Thoracic aorta (tissue), 2 donors: ENCODE data around the gene DYRK1A. TPM values are rescaled to one million over a fixed set of nuclear protein-coding genes. Genes with fewer than 3 reads are reported as not detected.

Experiments used
- ATAC-seq: fragments of 150-250 bp; one replicate; pipeline ENCODE4 v1.8.0; 2017; ENCODE audit warnings: low read depth; ENCODE audit not compliant: insufficient number of reproducible peaks, low FRiP score
- DNase-seq: peaks from one replicate; pipeline ENCODE4 v3.0.0-alpha.2; 2020; ENCODE audit warnings: low spot score
- H3K27ac ChIP-seq, 2 donors: fragments of 200-600 bp; sonication (generic); 1 replicate in 1 of 2; 2 replicates in 1 of 2; pipeline ENCODE4 v1.5.1; 2016; ENCODE audit warnings: mild to moderate bottlenecking in 2 of 2, moderate library complexity in 2 of 2
- H3K27me3 ChIP-seq: fragments of 200-600 bp; sonication (generic); replicated peaks from 2 replicates; pipeline ENCODE4 v1.6.0; 2016; ENCODE audit warnings: mild to moderate bottlenecking; ENCODE audit not compliant: insufficient read depth
- H3K36me3 ChIP-seq: fragments of 200-600 bp; sonication (generic); one replicate; pipeline ENCODE4 v1.5.1; 2016
- H3K4me1 ChIP-seq, 2 donors: fragments of 200-600 bp; sonication (generic); 1 replicate in 1 of 2; 2 replicates in 1 of 2; pipeline versions ENCODE4 v1.5.1 to v1.6.0; 2016; ENCODE audit warnings: low read depth in 2 of 2, mild to moderate bottlenecking in 1 of 2; ENCODE audit not compliant: control insufficient read depth in 1 of 2
- H3K4me3 ChIP-seq: fragments of 200-600 bp; sonication (generic); 2 replicates; pipeline ENCODE4 v1.5.1; 2016; ENCODE audit warnings: mild to moderate bottlenecking
- H3K9me3 ChIP-seq: fragments of 200-600 bp; sonication (generic); 2 replicates; pipeline ENCODE4 v1.5.1; 2016
- total RNA-seq, 2 donors: library from RNA; depleted of rRNA; stranded (reverse); fragments of >200 nt; gene quantifications; one replicate each; pipeline versions ENCODE4 v1.1.0 to v1.2.3, GENCODE V29; 2016
- TF ChIP-seq, protein P1 (sequence below): fragments of 200-600 bp; sonication (generic); IDR thresholded peaks from one replicate; pipeline ENCODE4 v1.5.1; 2019; ENCODE audit warnings: antibody characterized with exemption

DYRK1A gene
- total RNA-seq, 2 donors from 2014 or later: 77.2 to 93.8 TPM

DNA sequence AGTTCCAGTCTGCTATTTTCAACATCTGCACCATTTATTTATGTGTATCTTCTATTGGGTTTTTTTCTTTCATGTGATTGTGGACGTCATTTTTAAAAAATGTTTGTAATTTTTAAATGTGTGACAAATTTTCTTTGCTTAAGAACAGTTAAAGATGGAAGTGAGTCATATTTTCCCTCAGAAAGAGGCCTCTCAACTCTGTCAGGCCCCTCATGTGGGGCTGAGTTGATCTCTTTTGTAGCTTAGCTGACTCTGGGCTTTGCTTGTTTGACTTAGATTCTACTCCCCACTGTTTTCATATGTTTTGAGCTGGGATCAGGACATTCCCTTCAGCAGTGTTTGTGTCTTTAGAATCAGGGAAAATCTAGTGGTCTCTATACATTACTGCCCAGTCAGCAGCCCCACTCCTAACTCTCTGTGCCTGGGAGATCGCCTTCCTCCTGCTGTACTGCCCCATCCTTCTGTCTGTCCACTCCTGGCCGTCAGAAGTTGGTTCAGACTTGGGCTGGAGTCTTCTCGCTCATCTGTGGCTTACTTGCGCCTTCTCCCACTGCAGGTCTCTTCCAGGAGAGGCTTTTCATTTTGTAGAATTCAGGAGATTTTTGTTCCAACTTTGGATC, 137.4 kb downstream of the DYRK1A start:
- no peaks in the 10 kb centered on the region for H3K4me1 ChIP-seq
- H3K9me3 ChIP-seq: peaks cover 5% of the 10 kb centered on the region
- no peak for DNase-seq
- H3K27ac ChIP-seq: no peak overlapping the region
- TF ChIP-seq, protein P1, sequence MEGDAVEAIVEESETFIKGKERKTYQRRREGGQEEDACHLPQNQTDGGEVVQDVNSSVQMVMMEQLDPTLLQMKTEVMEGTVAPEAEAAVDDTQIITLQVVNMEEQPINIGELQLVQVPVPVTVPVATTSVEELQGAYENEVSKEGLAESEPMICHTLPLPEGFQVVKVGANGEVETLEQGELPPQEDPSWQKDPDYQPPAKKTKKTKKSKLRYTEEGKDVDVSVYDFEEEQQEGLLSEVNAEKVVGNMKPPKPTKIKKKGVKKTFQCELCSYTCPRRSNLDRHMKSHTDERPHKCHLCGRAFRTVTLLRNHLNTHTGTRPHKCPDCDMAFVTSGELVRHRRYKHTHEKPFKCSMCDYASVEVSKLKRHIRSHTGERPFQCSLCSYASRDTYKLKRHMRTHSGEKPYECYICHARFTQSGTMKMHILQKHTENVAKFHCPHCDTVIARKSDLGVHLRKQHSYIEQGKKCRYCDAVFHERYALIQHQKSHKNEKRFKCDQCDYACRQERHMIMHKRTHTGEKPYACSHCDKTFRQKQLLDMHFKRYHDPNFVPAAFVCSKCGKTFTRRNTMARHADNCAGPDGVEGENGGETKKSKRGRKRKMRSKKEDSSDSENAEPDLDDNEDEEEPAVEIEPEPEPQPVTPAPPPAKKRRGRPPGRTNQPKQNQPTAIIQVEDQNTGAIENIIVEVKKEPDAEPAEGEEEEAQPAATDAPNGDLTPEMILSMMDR: no peak
- no peak overlapping the region for H3K4me3 ChIP-seq
- H3K36me3 ChIP-seq: peaks cover 42% of the 10 kb centered on the region
- no peaks in the 10 kb centered on the region for H3K27me3 ChIP-seq
- ATAC-seq: no peak

DNA sequence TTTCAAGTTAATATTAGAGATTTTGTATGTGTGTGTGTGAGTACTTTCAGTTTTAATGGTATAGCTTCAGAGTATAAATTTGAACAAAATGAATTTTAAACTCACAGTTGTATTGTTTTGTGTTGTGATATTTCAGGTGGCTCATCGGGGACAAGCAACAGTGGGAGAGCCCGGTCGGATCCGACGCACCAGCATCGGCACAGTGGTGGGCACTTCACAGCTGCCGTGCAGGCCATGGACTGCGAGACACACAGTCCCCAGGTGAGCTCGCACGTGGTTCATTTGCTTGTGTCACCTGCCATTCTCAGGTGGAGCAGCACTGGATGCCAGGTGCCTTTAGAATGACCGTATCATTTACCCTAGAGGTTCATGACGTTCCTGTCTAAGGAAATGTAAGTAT, 139.4 kb downstream of the DYRK1A start:
- DNase-seq: no peak
- Histone ChIP-seq H3K36me3 (peaks cover 42% of the 10 kb centered on the region), H3K9me3 (peaks cover 5% of the 10 kb centered on the region), H3K27ac (no peak overlapping the region), H3K4me3 (no peak overlapping the region), H3K27me3 (no peaks in the 10 kb centered on the region), H3K4me1 (peaks cover 0 to 5% of the 10 kb centered on the region in 2 donors)
- ATAC-seq: no peak
- TF ChIP-seq, protein P1: no peak

DNA sequence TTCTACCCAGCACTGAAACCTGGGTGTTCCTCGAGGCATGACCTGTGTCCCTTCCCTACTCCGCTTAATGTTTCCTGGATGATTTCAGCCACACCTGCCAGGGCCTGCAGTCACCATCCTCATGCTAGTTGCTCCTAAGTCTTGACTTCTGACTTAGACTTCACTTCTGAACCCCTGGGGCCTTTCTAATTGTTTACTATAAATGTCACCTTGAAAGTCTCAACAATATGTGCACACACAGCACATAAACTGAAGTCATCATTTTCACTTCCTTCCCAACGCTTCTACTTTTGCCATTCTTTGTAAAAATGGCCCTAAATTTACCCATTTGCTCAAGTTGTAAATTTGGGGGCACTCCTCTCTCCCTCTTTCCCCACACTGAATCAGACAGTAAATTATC, 141.1 kb downstream of the DYRK1A start:
- DNase-seq: no peak
- peaks cover 5% of the 10 kb centered on the region for H3K9me3 ChIP-seq
- H3K4me1 ChIP-seq: peaks cover 0 to 5% of the 10 kb centered on the region in 2 donors
- peaks cover 50% of the 10 kb centered on the region for H3K36me3 ChIP-seq
- H3K27ac ChIP-seq: no peak overlapping the region
- H3K27me3 ChIP-seq: no peaks in the 10 kb centered on the region
- no peak for ATAC-seq
- TF ChIP-seq, protein P1: no peak
- H3K4me3 ChIP-seq: no peak overlapping the region

DNA sequence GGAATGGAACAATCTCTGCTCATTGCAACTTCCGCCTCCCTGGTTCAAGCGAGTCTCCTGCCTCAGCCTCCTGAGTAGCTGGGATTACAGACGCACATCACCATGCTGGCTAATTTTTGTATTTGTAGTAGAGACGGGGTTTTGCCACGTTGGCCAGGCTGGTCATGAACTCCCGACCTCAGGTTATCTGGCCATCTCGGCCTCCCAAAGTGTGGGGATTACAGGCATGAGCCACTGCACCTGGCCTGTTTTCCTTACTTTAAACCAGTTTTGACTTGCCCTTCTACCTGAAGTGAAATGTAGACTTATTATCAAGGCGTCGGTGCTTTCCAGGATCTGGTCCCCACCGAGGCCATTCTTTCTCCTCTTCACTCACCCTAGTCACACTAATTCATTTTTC, 141.8 kb downstream of the DYRK1A start:
- peaks cover 0 to 5% of the 10 kb centered on the region in 2 donors for H3K4me1 ChIP-seq
- H3K27me3 ChIP-seq: no peaks in the 10 kb centered on the region
- ATAC-seq: no peak
- TF ChIP-seq, protein P1: no peak
- no peak for DNase-seq
- peaks cover 54% of the 10 kb centered on the region for H3K36me3 ChIP-seq
- no peak overlapping the region for H3K27ac ChIP-seq
- no peaks in the 10 kb centered on the region for H3K9me3 ChIP-seq
- H3K4me3 ChIP-seq: no peak overlapping the region

DNA sequence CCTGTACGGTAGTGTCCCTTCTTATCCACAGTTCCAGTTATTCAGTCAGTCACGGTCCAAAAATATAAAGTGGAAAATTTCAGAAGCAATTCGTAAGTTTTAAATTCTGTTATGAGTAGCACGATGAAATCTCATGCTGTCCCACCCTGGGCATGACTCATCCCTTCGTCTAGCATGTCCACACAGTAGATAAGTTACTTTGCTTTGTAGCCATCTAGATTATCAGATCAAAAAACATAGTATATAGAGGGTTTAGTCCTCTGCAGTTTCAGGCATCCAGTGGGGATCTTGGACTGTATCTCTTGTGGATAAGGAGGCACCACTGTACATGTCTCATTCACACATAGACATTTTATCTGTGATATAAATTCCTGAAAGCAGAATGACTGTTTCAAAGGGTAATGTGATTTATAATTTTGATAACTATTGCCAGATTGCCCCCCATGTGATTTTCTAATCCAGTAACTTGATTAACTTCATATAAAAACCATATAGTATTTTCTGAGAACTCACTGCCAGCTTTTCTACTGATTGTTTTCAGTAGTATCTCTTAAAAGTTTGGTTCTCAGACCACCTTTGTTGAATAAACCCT, 143.3 kb downstream of the DYRK1A start:
- TF ChIP-seq, protein P1: no peak
- H3K4me1 ChIP-seq: peaks cover 0 to 5% of the 10 kb centered on the region in 2 donors
- no peaks in the 10 kb centered on the region for H3K9me3 ChIP-seq
- DNase-seq: no peak
- no peaks in the 10 kb centered on the region for H3K27me3 ChIP-seq
- H3K36me3 ChIP-seq: peaks cover 55% of the 10 kb centered on the region
- ATAC-seq: no peak
- H3K4me3 ChIP-seq: no peak overlapping the region
- no peak overlapping the region for H3K27ac ChIP-seq
